Activated naive CD4-positive, alpha-beta T cell treated with Interleukin-2 at 50 U/mL for 16 hours (primary cell): Measurements from ENCODE around the gene FOXA2.

ENCODE experiments used
- DNase-seq: peaks from one replicate; pipeline ENCODE4 v3.0.0-alpha.2; 2020

FOXA2 gene

GRCh38 chr20:22536141-22536828 lies 48.1 kb downstream of the FOXA2 start:
- DNase-seq: no peak

DNA sequence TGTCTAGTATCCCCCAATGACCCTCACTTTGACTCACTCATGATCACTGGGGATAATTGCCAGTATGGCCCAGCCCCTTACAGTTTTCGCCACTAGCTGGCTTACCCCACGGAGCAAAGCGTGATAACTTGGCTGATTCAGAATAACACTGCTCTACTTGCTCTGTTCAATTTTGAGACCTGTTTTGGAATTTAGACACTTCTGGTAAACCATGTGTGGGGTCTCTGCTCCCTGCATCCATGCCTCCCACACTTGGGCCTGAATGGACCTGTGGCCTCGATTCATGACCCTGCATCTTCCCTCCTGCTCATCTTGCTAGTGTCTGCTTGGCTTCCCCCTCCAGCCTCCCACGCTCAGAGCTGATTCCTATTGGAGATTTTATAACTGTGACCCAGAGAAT lies 48.9 kb downstream of the FOXA2 start:
- no peak for DNase-seq

GRCh38 chr20:22533823-22534751 lies 50.3 kb downstream of the FOXA2 start:
- no peak for DNase-seq

DNA sequence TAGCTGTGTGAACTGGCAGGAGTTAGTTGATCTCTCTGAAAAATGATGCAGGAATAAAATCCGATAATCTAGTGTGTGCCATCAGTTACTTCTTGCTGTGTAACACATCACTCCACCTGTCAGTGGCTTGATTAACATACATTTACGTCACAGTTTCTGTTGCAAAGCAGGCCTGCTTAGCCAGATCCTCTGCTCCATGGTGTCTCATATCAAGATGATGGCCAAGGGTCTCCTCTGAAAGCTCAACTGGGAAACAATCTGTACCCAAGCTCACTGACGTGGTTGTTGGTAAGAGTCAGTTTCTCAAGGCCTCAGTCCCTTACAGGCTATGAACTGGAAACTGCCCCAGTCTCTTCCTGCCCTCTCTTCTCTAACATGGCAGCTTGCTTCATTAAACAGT lies 51.8 kb downstream of the FOXA2 start:
- no peak for DNase-seq

DNA sequence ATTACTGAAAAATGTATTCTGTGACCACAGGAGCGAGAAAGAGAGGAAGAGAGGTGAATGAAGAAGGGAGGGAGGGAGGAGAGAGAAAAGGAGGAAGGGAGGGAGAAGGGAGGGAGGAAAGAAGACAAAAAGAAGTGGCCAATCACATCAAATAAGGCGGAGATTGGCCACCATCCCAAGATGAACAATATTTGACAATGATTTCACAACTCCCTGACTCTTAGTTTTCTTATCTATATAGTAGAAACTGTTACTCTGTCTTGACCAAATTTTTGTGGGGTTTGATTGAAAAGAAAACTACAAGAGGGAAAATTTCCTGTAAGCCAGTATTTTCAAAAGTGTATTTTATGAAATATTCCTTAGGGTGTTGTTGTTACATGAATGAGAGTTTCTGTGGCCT lies 52.6 kb downstream of the FOXA2 start:
- DNase-seq: no peak

DNA sequence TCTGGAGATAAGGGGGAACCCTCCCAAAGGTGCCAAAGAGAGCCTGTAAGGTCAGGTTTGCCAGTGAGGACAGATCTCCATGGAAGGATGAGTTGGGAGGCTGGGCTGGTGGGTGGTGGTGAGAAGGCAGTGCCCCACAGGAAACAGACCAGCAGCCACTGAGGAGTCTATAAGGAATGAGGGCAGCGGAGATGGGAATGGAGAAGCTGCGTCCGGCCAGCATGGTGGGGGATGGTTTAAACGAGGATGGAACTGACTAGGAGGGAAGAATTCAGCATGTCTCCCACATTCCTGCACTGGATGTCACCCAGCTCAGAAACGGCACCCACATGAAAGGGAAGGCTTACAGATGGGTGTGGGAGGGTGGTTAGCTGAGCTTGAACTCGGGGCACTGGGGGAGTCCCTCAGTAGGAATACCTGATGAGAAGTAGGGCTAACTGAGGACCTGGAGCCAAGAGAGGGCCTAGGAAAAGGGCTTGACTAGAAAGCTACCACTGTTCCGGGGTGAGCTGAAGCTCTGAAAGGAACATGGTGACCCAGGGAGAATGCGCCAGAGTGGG lies 53.2 kb downstream of the FOXA2 start:
- DNase-seq: no peak
